IPS DF 19.7 (cell line): Measurements from ENCODE around the gene PSMD5.
"Not testable (repeated sequence)": the region's sequence is repeated elsewhere in the genome, so short reads cannot be mapped to it uniquely, and the experiment has no call there.

ENCODE experiments used
- DNase-seq: peaks from one replicate; pipeline ENCODE4 v3.0.0-alpha.2; 2013; ENCODE audit warnings: low read depth, low spot score

PSMD5 gene

DNA sequence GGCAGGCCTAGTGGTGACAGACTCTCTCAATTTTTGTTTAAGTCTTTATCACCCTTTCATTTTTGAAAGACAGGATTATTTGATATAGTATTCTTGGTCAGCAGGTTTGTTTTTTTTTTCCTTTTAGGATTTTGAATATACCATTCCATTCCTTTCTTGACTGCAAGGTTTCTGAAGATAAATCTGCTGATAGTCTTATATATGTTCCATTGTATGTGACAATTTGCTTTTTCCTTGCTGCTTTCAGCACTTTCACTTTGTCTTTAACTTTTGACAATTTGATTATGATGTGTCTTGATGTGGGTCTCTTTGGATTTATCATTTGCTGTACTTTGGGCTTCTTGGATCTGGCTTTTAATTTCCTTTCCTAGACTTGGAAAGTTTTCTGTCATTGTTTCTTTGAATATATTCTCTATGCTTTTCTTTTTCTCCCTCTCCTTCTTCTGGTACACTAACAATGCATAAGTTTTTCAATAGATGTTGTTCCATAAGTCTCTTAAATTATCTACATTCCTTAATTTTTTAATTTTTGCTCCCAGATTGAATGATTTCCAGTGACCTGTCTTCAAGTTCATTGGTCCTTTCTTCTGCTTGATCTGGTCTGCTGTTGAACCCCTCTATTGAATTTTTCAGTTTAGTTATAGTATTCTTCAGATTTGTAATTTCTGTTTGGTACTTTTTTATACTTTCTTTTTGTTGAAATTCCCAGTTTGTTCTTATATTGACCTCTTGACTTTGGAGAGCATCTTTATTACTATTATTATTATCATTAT lies 34.9 kb downstream of the PSMD5 start:
- no peak for DNase-seq

DNA sequence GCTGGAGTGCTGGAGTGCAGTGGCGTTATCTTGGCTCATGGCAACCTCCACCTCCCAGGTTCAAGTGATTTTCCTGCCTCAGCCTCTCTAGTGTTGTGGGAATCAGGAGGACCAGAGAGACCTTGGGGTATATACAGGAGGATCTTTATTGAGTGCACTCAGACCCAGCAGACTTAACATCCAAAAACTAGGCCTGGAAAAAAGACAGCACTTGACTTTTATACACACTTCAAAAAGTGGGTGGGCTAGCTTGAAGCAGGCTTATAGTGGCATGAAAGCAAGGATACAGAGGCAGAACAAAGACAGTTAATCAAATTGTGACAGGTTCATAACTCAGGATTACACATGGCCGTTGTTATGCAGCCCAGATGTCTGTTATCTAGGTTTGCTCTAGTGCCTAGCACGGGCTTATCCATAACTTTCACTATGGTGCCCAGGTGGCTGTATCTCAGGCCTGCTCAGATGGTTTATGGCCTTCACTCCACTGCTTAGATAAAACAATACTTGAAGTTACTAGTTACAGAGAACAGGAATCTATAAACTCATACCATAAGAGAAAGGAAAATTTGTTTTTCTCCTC lies 37.8 kb downstream of the PSMD5 start:
- DNase-seq = not testable (repeated sequence)

DNA sequence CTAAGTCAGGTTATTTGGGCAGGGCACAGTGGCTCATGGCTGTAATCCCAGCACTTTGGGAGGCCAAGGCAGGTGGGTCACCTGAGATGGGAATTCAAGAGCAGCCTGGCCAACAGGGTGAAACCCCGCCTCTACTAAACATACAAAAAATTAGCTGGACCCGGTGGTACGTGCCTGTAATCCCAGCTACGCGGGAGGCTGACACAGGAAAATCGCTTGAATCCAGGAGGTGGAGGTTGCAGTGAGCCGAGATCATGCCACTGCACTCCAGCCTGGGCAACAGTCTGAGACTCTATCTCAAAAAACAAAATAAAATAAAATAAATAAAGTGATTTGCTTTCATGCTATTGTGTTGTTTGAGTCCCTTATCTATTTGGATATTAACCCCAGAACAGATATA lies 41.3 kb downstream of the PSMD5 start:
- DNase-seq = no peak

DNA sequence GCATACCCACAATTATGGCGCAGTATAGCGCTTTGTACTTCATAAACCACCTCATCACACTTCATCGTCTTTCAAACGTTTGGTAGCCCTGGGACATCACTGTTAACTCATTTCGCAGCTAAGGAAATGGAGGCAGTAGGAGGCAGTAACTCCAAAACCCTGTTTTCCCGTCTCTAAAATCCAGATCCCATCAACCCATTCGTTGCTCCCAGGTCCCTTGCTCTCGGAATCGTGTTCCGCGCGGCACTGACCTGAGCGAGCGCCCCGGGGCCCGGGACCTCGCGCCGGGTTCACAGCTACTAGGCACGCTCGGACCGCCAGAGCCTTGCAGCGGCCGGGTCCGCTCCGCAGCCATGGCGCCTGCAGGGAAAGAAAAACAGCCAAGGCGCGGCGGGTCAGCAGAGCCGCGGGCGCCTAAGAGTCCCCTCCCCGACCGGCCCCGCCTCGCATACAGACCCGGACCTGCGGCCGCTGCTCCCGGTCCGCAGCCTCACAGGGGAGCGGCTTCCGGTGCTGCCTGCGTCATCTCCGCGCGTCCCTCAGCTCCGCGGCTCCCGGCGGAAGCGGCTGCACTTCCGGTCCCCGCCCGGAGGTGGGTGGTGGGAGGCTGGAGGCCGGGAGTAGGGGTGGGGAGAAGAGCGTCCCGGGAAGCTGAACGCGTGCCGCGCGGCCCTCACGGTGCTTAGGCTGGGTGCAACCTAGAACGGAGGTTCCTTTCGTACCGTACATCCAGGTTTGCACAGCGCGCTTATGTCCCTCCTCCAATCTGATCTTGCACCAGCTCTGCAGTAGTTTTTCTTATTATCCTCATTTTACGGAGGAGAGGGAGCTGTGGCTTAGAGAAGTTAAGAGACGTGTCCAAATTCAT lies 49.6 kb downstream of the PSMD5 start, which contains the start of gene FBXW2:
TSS of gene FBXW2 (minus strand) at position 519 of the 868 bp plus-strand sequence. CDS start 5,158 bp downstream, outside the sequence.
- DNase-seq = peak; percentile 74

DNA sequence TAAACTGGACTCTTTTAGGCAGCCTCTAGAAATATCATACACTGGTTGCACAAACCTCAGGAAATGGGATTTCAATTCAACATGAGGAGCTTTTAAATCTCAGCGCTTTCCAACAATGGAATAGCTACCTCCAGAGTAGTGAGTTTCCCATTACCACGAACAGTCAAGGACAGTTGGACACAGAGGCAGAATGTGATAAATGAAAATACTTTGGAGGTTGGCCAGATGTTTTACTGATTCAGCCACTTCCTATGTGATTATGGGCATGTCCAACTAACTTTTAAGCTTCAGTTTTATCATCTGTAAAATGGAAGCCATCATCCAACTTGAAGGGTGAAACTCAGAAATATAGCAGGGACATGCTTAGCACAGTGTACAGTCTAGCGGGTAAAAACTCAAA lies 51.6 kb downstream of the PSMD5 start:
- no peak for DNase-seq

DNA sequence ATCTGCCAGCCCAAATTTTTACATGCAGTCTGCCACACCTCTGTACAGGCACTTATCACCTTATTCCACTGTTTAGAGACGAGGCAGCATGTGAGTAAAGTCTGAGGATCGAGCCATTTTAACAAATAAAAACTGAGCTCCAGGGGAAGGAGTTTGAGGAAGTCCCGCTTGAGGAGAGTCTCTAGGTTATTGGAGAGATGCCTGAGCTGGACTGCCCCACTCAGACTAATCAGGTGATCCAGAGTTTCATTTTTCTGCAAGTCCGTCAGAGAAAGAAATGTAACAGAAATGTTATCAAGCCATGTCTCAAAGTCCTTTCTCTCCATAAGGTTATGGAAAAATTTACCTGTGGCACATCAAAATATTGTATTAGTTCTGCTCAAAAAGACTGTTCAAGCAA lies 54.8 kb downstream of the PSMD5 start:
- no peak for DNase-seq

DNA sequence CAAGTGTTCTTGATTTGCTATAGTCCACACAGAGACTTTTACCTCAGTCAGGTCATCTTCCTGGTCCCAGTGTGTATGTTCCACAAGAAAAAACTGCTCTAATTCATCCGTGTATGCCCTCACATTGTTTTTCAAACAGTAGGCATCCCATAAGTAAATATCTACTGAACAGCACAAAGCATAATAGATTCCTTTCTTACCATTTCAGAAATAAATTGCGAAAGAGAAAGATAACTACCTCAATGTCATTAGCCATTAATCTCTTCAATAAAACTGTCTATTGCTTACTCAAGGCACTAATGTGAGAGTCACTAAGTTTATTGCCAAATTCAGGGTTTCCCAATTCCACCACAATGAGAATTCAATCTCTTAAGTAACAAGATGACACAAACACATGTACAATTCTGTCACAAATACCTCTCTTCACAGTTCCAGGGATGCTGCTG lies 59.1 kb downstream of the PSMD5 start:
- no peak for DNase-seq

DNA sequence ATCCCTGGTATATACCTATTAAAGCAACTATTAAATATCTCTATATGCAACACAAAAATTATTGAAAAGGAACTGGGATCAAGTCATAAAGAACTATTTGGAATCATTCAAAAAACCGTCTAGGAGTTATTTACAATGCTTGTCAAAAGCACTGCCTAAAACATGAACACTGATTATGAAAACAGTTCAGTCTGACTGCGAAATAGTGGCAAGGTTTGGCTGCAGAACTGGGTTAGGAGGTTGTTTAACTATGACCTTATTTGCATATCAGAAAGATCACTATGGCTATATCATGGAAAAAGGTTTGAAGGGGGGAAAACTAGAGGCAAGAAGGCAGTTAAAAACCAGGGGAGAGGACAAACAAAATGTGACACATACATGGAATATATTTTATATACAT lies 61.5 kb downstream of the PSMD5 start:
- DNase-seq = no peak

DNA sequence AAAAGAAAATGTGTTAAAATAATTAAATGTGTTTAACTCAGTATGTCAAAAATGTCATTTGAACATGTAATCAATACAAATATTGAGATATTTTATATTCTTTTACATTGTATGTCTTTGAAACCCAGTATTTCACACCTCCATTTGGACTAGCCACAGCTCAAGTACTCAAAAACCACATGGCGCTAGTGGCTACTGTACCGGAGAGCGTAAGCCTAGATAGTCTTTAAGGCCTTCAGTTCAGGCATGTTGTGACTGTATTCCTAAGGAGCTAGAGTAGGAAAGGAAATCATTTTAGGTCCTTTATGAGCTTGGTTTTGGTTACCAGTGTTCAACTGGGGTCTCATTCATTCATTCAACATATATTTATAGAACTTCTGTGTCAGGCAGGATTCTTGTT lies 62.4 kb downstream of the PSMD5 start:
- no peak for DNase-seq

DNA sequence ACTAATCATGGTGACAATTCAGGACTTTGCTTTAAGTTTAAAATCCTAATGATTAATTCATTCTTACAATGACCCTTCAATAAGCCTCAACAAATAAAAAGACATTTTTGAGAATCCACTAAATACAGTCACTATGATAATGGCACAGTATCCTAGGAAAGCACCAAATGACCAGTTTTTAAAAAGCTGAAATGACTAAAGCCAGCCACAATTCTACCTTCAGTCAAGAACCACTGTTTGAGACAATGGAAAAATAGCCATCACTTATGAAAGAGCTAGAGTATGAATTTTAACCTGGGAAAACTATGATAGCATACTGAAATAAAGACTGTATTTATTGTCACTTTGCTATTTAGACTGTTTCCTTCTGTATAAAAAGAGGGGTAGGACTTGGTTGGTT lies 63.5 kb downstream of the PSMD5 start:
- no peak for DNase-seq

DNA sequence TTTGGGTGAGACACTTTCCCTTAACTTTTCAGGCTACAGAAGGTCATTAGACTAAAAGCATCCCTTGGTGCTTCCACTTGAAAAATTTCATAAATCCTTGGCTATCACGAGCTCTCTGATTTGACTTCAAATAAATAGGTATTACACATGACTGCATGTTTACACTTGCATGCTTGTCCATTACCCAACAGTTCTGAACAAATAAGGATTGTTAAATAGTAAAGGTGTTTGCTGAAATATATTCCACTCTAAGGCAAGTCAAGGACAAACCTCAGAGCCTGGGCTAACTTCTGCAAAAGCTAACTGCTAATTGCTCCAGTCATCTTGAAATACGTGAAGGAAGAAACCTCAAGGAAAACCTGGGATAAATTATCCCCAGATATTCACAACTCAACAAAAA lies 64.0 kb downstream of the PSMD5 start:
- DNase-seq = no peak

DNA sequence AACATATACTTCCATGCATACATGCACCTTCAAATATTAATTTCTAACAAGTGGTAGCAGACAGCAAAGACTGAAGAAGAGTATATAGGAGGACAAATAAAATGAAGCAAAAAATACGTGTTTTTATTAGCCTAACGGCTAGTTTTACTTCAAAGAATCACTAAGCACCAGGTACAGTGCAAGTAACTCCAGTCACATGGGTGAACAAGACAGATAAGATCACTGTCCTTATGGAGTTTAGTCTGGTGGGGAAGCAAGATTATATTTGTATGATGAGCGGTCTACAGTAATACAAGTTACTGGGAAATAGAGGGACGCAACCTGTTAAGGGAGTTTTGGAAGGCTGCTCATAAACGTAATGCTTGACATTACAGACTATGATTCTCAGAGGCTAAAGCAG lies 65.5 kb downstream of the PSMD5 start:
- DNase-seq = no peak

DNA sequence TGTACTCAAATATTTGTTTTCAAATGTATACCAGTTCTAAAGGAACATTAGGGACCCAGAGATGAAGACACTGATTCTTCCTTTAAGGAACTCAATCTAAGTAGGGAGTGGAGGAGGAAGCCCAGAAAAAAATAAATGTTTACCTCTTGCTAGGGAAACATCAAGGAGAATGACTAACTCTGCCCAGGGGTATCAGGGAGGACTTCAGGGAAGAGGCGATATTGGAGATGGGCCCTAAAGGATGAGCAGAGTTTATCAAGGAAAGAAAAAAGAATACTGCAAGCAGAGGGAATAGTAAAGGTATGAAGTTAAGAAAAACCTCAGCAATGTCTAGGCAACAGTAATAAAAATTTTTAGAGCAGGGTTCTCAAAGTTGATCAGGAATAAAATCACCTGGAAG lies 65.9 kb downstream of the PSMD5 start:
- no peak for DNase-seq

DNA sequence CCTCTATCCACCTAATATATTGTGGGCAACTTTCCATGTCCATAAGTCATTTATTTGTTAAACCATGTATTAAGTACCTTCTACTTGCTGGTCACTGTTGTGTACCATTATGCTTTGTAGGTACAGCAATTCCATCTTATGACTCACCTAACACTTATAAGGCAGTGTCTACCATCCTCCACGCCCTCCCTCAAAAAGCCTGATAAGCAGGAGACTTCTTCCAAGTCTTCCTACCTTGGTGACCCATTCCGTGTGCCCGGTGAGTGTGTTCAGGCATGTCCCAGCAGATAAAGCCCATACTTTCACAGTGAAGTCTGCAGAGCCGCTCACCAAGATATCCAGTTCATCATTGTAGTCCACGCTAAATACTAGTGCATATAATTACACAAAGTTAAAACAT lies 66.9 kb downstream of the PSMD5 start:
- DNase-seq = no peak

DNA sequence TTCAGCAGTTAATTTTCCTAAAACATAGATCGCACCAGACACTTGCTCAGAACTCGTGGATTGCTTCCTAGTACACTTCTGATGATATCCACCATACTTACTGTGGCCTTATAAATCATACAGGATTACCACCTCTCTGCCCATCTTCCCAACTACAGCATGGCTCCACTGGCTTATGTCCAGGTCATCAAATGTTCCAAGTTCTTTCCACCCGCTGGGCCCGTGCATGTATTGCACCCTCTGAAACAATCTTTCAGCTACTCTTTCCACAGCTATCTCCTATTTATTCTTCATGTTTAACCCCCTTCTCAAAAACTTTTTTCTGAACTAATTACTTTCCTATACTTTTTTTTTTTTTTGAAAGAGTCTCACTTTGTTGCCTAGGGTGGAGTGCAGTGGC lies 68.0 kb downstream of the PSMD5 start:
- no peak for DNase-seq

DNA sequence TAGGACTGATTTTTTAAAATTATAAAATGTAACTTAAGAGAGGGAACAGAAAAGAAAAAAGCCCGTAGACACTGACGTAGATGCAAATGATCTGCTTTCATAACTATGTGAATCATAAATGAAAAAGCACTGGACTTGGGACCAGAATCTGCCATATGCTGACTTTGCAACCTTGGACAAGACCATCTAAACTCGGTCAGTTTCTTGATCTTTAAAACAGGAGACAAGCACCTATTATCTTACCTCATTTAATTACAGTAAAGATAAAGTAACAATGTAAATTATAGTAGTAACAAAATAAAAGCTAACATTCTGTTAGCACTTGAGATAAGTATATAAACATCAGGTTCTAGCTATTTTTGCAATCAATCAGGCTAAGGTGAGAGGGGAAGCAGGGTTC lies 69.5 kb downstream of the PSMD5 start:
- no peak for DNase-seq

DNA sequence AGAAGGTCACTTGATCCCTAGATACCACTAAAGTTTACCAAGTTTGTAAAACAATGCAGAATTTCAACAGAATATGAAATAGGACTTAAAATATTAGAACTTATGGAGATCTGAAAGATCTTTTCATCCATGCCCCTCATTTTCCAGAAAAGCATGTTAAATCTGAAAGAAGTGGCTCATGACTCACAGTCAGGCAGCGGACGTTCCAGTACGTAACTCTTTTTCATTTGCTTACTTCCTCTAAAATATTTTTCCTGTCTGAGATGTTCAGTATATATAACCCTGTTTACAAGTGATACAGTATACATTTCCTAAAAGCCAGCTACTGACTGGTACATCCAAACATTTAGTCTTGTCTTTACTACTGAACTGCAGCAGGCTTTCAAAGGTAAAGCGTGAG lies 71.8 kb downstream of the PSMD5 start:
- DNase-seq = no peak

DNA sequence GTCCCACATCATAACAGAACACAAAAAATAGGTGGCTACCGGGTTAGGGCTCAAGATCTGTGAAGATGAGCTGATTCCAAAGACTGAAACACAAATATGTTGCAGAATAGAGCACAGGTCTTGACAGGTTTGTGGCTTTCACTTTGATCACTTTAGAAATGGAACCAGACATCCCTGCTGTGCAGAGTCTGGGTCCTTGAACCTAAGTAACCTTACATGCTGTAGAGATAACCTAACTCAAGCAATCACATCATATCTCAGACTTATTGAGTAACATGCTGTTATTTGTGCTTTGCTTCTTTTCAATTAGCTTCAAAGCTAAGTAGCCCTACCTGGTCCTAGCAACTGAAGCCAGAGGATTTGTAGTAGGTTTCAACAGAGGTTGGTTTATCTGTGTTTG lies 73.8 kb downstream of the PSMD5 start:
- DNase-seq = no peak

DNA sequence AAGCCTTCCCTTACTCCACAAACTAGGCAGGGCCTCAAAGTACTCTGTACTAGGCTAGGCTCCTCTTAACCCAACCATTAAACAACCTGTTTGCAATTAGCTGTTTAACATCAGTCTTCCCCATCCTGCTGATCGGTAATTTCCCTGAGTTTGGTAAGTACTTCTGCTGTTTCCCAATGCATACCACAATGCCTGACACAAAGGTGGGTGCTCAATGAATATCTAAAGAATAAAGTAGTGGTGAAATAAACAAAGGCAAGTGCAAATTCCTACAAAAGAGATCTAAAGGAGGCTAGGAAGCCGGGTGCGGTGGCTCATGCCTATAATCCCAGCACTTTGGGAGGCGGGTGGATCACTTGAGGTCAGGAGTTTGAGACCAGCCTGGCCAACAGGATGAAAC lies 74.5 kb downstream of the PSMD5 start:
- peak; percentile 35 for DNase-seq

DNA sequence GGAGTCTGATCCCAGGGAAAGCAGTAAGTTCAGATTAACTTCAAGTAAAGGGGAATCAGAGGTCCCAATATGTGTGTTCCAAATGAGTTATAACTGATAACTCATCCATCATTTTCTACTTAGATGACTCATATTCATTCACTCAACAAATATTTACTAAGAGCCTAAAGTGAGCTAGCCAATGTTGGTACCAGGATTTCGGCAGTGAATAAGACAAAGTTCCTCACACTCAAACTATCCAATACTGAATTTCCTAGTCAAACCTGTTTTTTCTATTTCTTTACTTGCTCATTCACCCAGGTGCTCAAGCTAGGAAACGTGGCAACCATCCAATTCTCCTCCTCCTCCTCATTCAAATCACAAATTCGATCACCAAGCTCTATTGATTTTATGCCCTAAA lies 75.3 kb downstream of the PSMD5 start:
- no peak for DNase-seq
